ENCODE data around the gene FCHSD1.
A peak's percentile ranks its signal among the peaks of the same experiment; 100 is the strongest.

FCHSD1 gene

DNA sequence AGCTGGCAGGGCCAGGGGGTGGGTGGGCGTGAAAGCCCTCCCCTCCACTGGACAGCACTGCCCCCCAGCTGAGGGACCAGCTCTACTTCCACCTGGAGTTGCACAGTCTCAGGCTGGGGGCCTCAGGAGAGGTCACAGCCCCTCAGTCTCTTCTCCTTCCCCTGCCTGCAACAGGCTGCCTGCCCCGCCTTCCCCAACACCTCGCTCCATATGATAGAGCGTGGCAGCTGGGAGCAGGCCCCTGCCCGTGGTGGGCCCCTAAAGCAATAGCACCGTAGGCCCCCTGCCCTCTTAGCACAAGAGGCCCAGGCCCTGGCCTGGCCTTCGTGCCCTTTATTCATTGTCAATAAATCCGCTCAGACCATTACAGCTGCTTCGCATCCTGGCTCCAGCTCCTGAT, 10.5 kb downstream of the FCHSD1 start:
- no peak for DNase-seq

DNA sequence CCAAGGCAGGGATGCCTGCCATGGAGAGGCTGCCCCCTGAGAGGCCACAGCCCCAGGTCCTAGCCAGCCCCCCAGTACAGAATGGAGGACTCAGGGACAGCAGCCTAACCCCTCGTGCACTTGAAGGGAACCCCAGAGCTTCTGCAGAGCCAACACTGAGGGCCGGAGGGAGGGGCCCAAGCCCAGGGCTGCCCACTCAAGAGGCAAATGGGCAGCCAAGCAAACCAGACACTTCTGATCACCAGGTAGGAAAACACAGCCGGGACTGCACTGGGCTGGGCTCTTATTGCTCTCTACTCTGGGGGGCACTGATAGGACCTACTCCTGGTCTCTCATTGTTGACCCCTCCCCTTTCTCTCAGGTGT, 11.2 kb downstream of the FCHSD1 start:
- DNase-seq, result no peak

GRCh38 chr5:141639357-141640050, 11.7 kb downstream of the FCHSD1 start:
- DNase-seq, result no peak

GRCh38 chr5:141638771-141639170, 12.4 kb downstream of the FCHSD1 start:
- DNase-seq, result no peak

GRCh38 chr5:141637767-141638419, 13.3 kb downstream of the FCHSD1 start:
- DNase-seq, result peak; percentile 6

DNA sequence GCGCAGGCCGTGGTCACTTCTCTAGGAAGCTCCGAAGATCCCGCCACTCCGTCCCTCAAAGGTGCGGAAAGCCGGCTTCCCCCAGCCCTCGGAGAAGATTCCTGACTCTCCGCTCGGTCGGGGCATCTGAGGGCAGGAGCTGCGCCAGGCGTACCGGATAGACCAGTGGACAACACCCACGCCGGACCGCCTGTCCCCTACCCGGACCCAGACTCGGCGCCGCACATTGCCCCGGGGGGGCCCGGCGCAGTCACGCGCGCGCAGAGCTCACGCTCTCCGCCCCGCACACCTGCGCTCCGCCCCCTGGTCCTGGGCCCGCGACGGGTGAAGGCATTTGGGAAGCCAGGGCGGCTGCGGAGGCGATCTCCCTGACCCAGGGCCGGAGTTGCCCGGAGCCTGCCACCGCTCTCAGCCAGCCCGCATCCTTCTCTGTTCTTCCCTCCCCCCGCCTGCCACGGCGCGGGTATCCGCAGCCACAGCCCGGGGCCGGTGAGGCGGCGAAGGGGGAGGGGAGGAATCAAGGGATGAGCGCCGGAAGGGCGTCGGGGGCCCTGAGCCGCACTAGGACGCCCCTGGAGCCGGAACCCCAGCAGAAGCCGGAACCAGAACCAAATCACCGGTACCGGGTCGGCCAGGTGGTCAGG, 14.0 kb downstream of the FCHSD1 start:
- peak; percentile 29 for DNase-seq

DNA sequence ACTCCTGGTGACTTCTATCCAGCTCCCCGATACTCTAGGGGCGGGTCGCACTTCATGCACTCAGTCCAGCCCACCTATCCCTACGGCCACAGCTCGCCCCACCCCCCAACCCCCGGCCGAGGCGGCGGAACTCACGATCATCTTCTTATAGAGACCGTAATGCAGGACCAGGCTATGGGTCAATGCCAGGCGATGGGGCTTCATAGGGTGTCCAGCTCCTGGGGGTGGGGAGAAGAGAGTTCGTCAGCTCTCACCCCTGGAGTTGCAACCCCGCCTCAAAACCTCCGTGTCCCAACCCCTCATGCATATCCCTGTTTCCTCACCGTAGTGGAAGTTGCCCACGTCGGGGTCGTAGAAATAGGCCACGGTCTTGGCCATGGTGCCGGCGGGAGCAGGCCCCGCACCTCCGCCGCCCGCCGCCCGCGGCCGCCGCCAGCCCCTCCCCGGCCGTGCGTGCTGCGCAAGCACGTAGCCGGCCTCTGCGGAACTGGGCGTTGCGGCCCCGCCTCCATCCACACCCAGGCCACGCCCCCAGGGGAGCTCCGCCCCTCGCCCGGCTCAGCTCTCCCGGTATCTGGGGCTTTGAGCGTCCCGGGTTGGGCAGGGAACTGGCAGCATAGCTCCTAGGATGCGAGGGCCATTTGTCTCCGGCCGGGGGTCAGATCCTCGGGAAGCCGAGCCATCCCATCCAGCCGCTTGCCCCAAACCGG, 14.7 kb downstream of the FCHSD1 start, which contains the start of the genes HDAC3 and RELL2:
TSS of gene HDAC3 (minus strand) at position 437 of the 710 bp plus-strand sequence. CDS start at position 378, 59 bp downstream.
TSS of gene RELL2 (plus strand) at position 585 of the 710 bp plus-strand sequence. CDS start 1,229 bp downstream, outside the sequence.
- DNase-seq, result peak; percentile 79

DNA sequence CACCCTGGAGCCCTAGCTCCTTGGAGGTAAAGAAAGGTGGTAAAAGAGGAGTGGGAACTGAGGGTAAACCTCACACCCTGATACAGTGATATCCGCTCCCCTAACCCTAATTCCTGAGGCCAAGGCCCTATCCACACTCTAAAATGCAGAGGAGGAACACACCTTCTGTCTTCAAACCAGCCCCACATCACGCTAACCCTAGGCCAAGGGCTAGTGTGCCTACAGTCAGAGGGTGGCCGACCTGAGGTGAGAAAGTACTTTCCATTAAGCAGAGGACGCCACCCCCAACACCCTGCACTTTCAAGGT, 15.2 kb downstream of the FCHSD1 start:
- no peak for DNase-seq

DNA sequence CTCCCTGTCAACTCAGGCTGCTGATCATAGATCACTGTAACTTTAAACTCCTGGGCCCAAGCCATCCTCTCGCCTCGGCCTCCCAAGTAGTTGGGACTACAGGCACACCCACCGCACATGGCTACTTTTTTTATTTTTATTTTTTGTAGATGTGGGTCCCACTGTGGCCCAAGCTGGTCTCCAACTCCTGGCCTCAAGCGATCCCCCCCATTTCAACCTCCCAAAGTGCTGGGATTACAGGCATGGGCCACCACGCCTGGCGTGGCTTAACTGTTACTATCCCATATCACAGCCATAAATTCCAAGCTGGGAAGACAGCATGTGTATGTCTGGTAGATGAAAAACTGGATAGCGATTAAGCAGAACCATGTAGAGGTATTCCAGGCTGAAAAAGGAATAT, 15.6 kb downstream of the FCHSD1 start:
- DNase-seq, result no peak

DNA sequence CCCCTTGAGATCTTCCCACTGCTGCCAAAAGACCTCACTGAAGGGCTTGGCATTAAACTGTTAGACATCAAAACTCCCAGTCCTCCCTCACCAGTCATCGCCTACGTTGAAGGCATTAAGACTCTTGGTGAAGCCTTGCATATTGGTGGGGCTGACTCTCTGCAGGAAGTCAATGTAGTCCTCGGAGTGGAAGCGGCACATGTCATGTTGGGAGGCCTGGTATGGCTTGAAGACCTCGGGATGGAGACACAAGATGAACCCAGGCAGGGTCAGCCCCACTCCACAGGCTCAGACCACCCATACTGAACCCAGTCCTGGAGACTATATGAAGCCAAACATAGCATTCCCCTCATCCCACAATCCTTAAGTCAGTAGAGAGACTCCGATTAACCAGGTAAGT, 16.5 kb downstream of the FCHSD1 start:
- DNase-seq, result no peak

- no peak for DNase-seq
These were observed 17.2 kb downstream of the FCHSD1 start for GRCh38 chr5:141633871-141634561.

DNA sequence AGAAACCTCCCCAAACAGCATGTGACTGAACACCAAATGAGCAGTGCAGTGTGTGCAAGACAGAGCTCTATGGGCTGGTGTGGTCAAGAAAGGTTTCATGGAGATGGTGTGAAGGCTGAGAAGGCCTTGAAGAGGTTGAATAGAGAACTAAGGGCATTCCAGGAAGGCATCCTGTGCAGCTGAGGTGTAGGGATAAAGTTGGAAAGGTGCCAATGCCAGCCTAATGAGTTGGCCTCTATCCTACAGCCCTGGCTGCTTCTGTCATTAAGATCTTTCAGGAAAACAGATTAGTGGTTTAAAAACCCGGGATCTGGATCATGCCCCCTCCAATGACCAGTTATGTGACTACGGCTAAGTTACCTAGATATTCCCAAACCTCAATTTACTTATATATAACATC, 18.6 kb downstream of the FCHSD1 start:
- DNase-seq, result peak; percentile 28

DNA sequence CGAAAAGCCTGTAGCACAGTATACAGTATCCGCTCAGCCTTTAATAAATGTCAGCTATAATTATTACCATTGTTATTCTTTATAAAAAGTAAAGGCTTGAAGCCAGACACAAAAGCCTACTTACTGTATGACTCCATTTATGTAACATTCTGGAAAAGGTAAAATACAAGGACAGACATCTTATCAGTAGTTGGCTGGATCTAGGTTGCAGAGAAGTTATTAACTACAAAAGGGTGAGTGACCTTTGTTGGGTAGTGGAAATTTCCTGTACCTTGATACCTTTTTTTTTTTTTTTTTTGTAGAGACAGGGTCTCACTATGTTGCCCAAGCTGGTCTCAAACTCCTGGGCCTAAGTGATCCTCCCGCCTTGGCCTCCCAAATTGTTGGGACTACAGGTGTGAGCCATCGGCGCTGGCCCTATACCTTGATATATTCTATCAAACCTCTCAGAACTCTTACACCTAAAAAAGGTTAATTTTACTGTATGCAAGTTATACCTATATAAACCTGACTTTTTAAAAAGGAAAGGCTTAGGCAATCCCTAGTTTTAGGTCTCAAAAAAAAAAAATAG, 20.6 kb downstream of the FCHSD1 start:
- no peak for DNase-seq

- no peak for DNase-seq
These were observed 22.9 kb downstream of the FCHSD1 start for GRCh38 chr5:141628175-141628788.

DNA sequence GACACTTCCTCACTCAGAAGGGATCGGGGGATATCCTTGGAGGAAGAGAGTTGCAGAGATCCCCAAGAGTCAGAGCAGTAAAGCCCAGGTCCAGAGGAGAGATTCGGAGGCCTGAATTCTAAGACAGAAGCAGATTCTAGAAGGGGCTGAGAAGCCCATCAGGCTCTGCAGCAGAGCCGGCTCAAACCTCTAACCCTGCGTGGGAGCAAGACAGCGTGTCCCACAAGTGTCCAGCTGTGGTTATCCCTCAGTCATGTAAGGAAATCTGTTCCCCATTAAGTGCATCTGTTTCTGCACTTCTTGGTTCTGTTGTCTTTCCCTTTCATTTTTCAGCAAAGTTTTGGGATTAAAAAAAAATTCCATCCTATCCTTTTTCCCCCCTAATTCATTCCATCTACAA, 27.6 kb downstream of the FCHSD1 start:
- no peak for DNase-seq

DNA sequence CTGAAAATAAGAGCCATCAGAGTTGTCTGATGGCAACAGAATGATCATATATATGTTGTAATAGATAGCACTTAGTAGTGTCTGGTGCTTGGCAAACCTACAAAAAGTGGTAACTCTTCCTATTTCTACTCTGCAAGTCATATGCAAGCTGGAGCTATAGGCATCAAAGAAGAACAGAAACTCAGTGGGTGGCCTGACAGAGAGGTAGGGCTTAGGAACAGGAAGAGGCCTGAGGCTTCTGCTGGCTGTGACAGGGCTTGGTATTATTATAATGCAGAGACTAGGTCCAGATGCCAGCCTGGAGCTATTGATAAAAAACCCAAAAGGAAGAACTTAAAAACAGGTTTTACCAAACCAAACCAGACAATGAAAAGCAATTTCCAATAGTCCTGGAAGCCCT, 28.0 kb downstream of the FCHSD1 start:
- no peak for DNase-seq

DNA sequence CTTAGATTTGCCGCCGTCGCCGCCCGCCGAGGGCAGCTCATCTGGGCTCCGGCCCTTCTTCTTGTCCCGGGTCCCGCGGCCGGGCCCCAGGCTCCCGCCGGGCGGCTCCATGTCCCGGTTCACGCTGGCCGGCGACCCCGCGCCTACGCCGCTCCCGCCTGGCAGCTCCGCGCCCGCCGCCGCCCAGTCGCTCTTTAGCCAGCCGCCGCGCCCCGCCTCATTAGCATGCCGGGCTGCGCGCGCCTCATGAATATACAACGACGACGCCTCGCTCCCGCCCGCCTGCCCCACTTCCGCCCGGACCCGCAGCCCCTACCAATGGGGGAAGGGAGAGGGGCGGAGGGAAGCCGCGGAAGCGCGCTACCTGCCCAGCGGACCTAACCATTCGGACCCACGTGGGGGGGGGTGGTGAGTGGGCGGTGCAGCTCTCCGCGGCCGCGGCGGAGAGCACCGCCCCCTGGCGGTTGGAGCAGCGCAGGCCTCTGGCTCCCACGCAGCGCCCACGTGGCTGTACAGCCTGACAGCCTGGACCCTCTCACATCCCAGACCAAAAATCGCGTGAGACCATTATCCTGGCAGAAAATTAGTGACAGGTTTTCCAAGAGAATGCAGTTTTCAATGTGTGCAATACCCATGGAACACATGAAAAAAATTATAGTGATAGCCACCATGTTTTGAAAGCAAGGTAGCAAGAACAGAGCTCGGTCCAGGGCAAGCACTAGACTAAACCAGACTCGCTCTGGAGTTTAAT, 32.2 kb downstream of the FCHSD1 start, which contains the start of gene DIAPH1:
TSS of gene DIAPH1 (minus strand) at position 197 of the 751 bp plus-strand sequence. CDS start at position 111, 86 bp downstream.
- peak; percentile 98 for DNase-seq

DNA sequence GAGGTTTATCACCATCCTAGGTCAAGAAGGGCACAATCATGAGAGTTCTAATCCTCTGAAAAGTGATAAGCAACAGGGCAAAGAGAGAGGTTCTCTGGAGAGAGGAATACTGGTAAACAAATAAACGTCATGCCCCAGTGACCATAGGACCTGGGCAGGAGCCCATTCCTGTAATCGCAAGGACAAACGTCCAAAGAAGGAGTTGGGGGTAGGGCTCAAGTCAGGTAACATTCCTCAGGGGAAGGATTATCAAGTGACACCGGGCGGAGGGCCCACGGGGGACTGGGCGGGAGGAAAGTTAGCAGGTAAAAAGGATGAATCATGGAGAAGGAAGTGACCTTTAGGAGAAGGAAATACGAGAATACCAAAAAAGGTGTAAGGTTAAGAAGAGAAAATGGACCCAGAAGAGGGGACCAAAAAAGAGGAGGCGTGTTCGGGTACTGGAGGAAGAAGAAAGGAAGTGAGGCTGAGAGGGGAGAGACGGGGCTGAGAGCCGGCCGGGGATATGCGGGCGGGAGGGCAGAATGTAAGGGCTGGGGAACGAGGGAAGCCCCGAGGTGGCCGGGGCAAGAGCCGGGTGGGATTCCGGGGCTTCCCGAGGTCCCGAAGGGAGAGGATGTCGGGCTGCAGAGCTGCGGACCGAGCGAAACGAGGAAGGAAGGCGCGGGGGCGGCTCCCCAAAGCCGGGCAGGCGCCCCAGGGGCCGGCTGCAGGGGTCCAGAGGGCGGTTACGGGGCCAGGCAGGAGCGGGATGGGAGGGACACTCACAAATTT, 33.0 kb downstream of the FCHSD1 start:
- peak; percentile 59 for DNase-seq

- DNase-seq, result no peak
These were observed 33.6 kb downstream of the FCHSD1 start for GRCh38 chr5:141617682-141618029.

DNA sequence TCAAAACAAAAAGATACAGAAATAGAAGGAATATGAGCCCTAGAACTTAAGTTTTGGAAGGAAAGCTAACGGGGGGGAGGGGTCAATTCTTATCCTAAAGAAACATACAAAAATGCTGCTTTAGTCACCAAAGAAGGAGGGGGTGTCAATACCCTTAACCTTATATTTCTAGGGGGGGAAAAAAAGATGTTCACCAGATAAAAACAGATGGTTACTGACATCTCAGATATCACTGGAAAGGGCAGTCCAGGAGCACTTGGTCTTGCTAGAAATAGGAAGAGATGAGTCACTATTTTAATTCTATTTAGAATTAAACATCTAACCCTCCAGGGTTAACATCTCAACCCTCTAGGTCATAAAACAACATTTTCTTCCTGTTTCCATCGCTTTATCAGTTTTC, 34.1 kb downstream of the FCHSD1 start:
- no peak for DNase-seq
